HG03064 (cell line): ENCODE data around the gene TLE3.
A peak's percentile ranks its signal among the peaks of the same experiment; 100 is the strongest.

Experiments
- ATAC-seq: cut with Tn5 transposase; IDR thresholded peaks from one replicate; pipeline ENCODE4 v1.9.1; 2021; ENCODE audit warnings: low read depth; ENCODE audit not compliant: unreplicated experiment

The TLE3 gene

DNA sequence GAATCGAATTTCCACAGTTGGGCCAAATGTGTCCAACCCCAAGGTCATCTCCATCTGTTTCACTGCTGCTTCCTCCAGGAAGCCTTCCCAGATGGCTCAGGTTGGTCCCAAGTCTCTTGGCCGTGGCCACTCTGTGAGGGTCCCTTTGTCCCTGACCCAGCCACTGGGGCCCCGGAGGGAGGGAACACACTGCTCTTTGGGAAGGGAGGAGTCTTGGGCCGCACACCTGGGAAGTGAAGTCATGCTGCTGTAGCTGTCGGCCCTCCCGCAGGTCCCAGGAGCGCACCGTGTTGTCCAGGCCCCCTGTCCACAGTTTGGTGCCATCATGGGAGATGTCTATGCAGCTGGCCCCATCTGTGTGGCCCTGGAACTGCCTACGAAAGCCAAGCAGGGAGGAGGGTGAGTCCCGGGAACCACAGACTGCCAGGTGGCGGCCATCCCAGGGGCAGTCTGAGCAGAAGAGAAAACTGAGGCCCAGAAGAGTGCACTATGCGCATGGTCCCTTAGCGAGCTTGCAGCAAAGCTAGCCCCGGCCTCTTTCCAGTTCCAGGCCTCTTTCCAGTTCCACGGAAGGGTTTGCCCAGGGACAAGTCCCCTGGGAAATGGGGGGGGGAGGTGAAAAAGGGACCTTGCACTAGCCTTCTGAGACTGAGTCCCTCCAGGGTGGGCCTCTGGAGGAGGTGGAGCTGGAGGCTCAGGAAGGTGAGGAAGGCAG, 44.6 kb downstream of the TLE3 start:
- ATAC-seq: no peak

DNA sequence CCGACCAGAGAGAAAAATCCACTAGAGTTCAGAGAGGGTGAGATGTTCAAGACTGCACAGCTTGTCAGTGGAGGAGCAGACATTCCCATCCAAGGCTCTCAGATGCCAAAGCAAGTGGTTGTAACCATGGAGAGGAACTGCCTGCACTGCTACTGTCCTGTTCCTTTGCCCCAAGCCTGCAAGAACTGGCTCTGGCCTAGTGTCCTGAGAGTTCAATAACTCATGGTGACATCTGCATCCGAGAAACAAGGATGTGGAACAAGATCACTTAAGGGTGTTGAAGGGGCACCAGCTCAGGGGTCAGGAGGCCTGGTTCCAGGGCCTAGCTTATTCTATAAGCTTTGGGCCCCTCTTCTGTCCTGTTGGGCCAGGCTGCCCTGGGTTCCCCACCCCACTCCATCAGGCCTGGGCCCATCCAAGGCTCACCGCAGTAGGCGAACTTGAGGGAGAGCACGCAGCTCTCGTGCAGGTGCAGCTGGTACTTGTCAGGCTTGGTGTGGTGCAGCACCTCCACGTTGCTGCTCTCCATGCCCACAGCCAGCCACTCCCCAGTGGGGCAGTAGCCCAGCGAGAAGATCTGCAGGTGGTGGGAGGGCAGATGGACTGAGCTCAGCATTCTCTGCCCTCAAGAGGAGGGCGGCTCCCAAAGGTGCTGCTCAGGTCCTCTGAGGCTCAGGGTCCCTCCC, 45.6 kb downstream of the TLE3 start:
- ATAC-seq: no peak

DNA sequence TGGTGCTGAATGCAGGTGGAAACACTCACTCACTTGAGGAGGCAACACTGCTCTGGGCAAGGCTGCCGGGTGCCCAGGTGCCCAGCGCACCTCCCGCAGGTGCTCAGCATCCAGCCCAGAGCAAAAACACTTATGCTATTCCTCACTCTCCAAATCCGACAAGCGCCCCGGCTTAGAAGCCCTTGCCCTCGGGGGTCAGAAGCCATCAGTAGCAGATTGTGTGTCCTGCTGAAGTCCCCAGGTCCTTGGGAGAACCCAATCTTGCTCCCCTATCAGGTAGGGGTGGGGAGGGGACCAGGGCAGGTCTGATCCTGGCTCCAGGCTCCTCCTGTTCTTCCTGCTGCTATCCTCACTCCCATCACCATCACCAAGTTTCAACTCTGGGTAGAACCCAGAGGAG, 46.7 kb downstream of the TLE3 start:
- ATAC-seq: no peak

DNA sequence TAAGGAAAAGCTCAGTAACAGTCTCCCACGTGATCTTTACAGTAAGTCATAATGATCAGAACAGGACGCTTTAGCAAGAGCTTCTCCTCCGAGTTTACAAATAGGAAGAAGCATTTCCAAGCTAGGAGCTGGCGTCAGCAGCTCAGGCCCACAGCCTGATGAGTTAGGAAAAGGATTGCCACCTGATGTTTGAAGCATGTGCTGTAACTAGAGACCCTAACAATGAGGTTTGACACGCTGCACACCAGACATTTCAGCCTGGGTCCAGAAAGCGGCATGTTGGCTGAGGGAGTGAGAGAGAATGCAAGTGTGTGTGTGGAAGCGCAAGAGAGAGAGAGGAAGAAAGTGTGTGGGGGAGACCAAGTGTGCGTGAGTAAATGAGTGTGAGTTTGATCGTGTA, 47.3 kb downstream of the TLE3 start:
- ATAC-seq: no peak

DNA sequence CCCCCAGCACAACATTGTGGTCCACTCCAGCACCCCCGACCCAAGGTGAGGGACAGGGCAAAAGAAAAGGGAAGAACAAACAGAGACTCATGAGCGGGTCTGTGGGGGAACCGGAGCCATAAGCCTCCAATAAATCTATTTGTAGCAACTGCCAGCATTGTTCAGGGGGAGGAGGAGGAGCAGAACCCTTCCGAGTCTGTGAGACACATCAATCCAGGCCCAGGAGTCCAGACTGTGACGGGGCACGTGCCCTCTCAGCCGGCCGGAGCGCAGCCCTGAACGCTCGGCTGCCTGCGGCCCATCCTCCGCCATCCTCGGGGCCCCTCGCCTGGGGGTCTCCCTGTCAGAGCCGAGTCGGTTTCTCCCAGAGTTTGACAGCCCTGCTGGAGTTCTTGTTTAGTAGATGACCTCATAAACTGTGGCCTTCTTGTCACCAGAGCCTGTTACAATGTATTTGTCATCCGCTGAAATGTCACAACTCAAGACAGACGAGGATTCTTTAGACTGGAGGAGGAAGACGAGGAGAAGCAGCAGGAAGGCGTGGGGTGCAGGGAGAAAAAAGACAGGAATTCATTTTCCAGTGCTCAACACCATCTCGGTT, 47.9 kb downstream of the TLE3 start:
- ATAC-seq: no peak

DNA sequence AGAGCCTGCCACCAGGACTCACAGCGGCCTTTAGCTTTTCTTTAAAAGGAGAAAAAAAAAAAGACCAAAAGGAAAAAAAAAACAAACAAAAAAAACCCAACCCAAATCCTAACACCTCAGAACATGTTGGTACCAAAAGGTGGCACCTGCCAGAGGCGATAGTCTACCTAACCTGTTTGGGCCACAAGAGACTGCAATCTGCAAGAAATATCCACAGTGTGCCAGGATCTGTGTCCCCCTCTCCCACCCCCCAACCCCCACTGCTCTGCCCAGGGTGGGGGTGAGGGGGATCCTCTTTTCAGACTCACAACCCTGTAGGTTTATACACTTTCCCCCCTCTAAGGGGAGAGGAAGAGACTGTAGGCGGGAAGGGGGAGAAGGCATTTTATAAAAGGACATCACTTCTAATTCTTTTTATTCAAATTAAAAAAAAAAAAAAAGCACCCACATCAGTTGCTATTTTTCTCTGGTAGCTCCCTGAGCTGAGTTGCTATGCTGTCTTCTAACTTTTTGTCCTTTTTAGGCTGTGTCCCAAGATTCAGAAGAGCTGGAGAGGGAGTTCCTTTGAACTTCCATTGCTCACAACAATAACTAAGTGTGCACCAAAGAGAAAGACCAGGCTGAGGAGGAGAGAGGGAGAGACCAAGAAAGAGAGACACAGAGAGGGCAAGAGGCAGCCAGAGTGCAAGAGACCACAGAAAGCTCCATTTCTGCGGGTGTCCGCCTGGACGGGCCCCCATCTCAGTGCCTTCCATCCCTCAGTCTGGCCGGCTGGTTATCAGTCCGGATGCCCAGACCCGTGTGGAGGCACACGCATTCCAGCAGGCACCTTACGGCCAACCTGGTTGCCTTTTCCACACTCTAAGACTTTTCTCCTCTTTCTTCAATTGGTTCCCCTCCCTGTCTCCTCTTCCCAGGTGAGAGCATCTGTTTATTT, 48.9 kb downstream of the TLE3 start:
- ATAC-seq: no peak

DNA sequence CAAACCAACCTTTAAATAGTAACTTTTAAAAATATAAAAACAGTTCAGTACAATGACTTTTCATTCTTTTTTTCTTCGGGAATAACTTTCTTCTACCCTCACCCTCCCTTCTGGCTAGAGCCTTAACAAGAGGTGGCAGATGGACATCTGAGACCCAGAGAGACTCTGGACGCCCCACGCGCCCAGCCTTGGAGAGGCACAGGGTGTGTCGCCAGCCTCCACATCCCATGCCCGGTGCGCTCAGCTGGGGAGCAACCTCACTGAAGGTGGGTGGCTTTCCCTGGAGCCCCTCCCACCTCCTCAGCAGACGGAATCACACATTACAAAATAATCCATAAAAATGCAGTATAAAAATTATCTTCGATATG, 49.5 kb downstream of the TLE3 start:
- no peak for ATAC-seq

DNA sequence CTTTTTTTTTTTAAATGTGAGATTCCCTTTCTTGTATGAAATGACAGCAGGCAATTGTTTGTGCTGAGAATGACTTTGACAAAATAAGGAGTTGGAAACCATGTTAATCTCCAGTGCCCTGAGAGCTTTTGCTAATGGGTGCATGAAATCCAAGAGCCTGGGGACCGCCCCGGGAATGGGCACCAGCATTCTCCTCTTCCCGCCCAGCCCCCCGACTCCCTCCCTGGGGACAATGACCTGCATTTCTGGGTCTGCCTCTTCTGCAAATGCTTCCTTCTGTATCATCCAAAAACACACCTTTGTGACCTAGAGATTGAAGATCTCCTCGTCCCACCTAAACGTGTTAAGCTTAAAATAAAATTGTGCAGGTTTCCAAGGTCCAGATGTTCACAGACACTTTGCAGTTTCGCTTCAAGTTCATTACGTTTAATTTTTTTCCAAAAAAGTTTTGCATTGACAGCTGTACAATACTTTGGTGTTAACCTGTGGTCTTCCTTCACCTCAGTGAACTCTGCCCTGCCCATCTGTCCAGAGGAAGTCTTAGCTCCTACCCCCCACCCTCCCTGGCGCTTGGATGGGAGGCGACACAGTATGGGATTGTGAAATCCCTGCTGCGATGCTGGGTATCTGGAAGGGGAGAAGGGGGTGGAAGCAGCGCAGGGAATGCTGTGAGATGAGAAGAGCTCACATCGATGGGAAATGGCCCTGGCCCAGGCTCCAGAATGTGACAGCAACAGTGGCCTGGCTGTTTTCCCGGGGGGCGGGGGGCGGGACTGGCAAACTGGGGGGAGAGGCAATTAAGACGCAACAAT, 50.1 kb downstream of the TLE3 start:
- no peak for ATAC-seq

DNA sequence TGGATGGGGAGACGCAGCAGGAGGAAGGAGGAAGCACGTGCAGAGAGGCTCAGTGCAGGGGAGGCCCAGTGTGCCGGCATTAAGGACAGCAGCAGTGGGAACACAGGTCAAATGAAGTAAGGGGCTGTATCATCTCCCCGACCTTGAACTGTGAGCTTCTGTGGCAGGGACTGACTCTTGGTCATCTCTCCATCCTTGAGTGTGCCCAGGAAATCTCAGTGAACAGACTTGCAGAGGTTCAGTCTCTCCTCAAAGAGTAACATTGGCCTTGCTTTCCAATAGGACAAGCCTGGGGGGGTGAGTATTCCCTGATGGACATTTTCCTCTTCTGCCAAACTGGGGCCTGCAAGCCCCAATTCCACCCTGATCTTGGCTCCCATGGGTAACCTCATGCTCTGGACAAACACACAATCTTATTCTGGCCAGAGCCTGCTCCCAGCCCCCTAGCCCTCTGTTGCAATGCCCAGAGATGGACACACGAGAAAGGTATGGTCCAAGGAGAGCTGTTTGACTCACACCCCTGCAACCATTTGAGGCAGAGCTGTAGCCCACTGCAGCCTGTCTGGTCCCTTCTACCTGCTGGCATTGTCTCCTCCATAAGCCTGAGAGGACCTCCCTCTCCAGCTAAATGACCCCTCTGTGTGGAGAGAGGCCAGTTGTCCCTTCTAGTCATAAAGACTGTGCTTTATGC, 50.9 kb downstream of the TLE3 start:
- no peak for ATAC-seq

DNA sequence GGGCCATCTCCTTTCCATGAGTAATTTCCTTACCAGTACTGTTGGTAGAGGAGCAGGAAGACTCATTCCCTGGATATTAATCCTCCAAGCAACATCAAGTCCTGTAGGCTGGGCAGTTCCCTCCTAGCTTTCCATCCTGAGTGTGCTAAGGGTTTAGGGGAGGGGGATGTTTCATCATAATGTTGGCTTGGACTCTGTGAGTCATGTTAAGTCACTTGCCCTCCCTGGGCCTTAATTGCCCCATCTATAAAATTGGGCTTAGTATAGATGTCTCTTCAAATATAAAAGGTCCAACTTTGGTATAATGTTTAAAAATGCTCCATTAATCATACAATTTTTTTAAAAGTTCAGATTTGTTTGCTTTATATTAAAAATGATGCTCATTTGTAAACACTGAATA, 52.7 kb downstream of the TLE3 start:
- no peak for ATAC-seq

DNA sequence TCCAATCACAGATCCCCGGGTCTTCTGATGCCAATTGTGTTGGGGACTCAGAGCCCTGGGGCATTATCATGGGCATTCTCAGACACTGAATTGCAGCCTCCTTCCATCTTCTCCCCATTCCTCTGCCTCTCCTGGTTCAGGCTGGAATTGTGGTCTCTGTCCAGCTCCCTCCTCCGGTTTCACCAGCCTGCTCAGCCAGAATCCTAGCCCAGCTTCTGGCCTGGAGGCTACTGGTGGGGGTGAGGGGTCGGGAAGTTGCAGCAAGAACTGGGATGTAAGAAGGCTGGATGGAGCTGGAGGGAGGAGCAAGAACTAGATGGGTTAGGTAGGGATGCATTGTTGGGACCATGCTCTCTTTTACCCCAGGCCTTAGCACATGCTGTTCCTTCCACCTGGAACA, 53.5 kb downstream of the TLE3 start:
- ATAC-seq: no peak

DNA sequence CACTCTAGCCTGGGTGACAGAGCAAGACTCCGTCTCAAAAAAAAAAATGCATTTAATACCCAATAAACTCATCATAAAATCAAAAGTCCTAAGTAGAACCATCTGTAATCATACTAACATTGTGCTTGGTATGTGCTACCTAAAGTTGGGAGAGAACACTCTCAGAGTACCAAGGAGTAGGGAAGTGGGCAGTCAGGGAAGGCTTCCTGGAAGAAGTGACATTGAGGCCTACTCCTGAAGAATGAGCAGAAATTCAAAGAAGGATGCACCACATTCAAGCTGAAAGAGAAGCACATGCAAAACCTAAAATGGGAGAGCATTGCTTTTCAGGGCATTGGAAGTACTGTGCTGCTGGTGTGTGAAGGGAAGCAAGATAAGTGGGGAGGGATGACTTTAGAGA, 54.1 kb downstream of the TLE3 start:
- ATAC-seq: no peak

DNA sequence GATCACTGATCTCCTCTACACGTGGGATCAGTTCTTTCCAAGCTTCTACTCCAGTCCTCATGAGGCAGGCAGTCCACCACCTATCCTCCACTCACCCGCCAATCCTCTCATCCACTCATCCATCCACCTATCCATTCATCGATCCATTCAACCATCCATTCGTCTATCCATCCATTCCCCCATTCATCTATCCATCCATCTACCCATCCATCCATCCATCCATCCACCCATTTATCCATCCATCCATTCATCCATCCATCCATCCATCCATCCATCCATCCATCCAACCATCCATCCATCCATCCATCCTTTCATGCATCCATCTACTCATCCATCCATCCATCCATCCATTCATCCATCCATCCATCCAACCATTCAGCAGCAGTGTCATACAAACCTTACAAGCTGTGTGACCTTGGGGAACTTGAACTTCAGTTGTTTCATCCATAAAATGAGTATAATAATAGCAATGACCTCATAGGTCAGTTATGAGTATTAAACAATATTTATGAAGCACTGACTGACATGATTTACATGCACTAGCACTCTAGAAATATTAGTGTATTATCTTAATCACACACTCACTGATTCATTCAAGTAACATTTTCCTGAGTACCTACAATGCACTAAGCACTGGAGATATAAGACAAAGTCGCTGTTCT, 55.0 kb downstream of the TLE3 start:
- ATAC-seq: no peak

DNA sequence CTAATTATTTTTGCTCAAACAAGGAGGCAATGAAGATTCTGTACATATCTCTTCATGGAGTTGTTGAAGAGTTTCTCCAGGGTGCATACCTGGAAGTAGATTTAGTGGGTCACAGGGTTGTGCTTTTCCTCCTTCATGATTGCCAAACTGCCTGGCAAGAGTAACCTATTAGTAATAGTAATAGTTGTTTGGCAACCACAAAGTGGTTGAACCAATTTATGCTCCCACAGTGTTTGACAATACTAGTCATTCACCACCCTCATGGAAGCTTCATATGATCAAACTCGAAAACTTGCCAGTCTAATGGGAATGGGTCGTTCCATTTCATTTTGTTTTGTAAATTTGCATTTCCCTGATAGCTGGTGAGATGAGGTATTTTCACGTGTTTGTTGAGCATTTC, 57.8 kb downstream of the TLE3 start:
- ATAC-seq: no peak

DNA sequence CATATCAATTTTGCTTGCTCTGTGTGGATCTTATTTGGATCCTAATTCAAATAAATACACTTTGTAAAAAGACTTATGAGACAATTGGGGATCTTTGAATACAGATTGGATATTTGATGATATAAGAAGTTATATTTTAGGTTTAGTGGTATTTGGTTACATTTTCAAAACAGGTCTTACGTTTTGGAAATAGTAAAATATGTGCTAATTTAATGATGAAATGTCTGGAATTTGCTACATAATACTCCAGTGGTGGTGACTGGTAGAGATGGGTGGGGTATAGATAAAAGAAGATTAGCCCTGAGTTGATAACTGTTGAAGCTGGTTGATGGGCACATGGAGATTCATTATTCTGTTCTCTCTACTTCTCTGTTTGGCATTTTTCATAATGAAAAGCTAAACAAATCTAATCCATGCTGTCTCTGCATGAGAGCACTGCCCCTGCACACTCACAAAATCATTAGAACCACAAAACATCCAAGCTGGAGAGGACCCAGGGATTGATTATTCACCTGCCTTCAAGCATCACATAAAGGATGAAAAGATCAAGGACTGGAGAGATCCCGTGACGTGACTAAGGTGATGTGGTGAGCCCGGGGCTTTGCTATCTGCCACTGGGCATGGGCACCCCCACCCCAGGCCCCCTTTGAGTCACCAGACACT, 58.9 kb downstream of the TLE3 start:
- ATAC-seq: no peak

DNA sequence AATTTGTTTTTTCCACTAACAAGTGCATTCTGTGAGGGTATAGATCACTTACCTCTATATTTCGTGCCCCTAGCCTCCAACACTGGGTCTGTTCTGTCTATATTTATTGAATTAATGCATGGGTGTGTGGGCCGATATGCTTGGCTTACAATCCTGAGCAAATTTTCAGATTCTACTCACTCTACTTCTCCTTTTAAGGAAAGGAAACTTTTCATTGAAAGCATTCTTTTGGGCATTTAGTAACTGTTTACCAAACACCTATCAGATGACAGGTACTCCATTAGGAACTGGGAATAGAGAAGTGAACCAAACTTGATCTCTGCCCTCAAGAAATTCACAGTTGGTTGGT, 60.5 kb downstream of the TLE3 start:
- ATAC-seq: no peak

DNA sequence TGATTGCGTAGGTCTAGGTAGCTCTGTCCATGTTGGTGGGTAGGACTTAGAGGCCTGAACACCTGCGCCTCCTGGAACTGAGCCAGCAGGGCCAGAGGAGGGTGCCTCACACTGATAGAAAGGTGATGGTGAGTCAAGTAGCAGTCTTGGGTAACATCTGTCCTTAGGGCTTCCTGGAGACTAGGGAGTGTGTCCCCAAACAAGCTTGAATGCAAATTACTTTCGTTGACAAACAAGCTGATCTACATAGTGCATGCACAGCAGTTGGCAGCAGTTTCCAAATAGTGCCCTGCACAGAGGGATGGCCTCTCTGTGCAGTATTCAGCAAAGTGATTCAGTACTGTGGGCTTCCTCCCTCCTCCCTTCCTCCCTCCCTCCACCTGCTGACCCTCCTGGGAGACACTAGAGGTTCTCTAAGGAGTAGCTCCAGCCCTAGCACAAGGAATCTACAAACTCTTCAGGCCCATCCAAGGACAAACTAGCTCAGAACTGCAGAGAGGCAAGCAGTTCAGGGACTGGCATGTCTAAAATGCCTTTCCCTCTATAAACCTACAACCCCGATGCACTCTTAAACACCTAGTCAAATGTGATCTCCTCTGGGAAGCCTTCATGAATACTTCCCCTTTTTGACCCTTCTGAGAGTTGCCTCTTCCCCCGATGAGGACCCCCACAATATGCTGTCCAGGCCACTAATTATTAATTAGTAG, 61.0 kb downstream of the TLE3 start:
- ATAC-seq: peak; percentile 65

DNA sequence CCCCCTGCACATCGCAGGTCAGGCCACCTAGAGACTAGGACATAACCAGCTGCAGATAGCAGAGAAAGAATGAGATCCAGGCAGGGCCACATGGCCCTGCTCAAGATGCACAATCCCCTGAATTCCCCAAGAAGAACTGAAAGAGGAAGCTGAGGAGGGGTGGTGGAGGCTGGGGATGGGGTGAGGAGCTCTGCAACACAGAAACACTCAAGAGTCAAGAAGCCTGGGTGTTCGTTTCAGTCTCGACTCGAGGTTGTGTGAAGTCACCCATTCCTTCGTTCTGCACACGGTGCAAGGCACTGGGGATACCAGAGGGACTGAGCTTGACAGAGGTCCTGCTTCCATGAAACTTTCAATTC, 62.0 kb downstream of the TLE3 start:
- ATAC-seq: peak; percentile 51
